GM19099 (cell line): Measurements from ENCODE around the gene PIH1D2.

Source experiments
- POLR2A ChIP-seq: IDR thresholded peaks from 3 replicates; pipeline ENCODE4 v1.6.1; 2011; ENCODE audit warnings: low read depth; ENCODE audit not compliant: insufficient read length; ENCODE audit errors: extremely low read depth

PIH1D2 gene

GRCh38 chr11:112024773-112025678, 48.8 kb downstream of the PIH1D2 start, which contains the start of gene DLAT:
DLAT (plus strand) TSS chr11:112025408; CDS start chr11:112025473, 65 bp downstream.
- TF ChIP-seq POLR2A: peak; percentile 79

DNA sequence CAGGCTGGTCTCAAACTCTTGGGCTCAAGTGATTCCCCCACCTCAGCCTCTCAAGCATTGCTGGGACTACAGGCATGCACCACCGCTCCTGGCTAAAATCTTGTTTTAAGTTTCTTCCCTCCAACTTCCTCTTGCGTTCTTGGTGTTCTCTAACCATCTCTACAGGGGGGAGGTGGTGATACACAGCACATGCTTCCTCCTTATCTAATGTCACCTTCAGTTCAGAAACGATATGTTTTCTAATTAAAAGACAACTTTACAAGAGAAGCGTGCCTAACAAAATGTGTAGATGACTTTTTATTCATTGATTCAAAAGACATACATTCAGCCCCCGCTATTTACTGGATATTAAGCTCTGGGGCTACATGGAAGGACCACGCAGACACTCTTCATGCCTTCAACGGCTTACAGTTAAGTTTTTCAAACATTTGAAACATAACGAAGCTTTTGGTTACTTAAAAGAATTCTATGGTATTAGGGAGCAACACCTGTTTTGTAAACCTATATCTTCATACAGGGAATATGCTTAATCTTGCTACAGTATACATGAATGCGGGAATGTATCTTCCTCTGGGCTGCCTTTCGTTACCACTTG, 49.5 kb downstream of the PIH1D2 start:
- TF ChIP-seq POLR2A: peak; percentile 13

DNA sequence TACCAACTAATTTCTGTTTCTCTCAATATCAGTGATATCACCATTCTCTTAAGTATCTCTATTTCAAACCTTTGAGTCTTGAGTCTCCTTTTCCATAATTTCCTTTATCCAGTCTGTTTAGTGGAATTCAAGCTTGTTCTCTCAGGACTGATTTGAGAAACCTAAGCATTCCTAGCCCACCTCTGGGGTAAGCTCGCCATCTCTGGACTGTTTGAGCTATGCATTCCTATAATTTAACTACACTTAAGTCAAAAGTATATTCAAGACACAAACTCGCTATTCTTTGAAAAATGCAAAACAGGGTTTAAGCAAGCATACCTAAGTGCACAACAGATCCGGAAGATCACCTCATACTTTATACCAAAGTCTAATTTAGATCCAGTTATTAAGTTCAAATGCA, 50.7 kb downstream of the PIH1D2 start:
- no peak for TF ChIP-seq POLR2A

GRCh38 chr11:112019066-112019465, 54.8 kb downstream of the PIH1D2 start:
- no peak for TF ChIP-seq POLR2A
